Cardiac fibroblast (primary cell): ENCODE data around the gene KLRF1.

Experiments
- DNase-seq, 2 donors: peaks; one replicate each; pipeline versions ENCODE4 v3.0.0 to v3.0.0-alpha.2; 2010; ENCODE audit warnings: low read depth in 2 of 2
- H3K4me3 ChIP-seq, 2 donors: replicated peaks in 1 of 2; 1 replicate in 1 of 2; 2 replicates in 1 of 2; pipeline ENCODE4 v1.5.1; 2011; ENCODE audit warnings: low read depth in 2 of 2, low read length in 2 of 2, mild to moderate bottlenecking in 2 of 2, moderate library complexity in 1 of 2
- CTCF ChIP-seq: IDR thresholded peaks from one replicate; pipeline ENCODE4 v1.5.1; 2011; ENCODE audit warnings: low read depth, mild to moderate bottlenecking, low read length, inconsistent platforms

The KLRF1 gene

GRCh38 chr12:9827209-9827888 is at the start of gene KLRF1:
Gene KLRF1, plus strand, starts transcription at chr12:9827481. Its CDS starts 64 bp downstream, at chr12:9827545.
- DNase-seq, result no peak
- H3K4me3 ChIP-seq, result no peak within 1 kb of the TSS
- TF ChIP-seq CTCF, result no peak

- no peak for TF ChIP-seq CTCF
- no peak for DNase-seq
- H3K4me3 ChIP-seq, result no peak overlapping the region
These were observed 48.1 kb upstream of the KLRF1 start for GRCh38 chr12:9779209-9779608.

DNA sequence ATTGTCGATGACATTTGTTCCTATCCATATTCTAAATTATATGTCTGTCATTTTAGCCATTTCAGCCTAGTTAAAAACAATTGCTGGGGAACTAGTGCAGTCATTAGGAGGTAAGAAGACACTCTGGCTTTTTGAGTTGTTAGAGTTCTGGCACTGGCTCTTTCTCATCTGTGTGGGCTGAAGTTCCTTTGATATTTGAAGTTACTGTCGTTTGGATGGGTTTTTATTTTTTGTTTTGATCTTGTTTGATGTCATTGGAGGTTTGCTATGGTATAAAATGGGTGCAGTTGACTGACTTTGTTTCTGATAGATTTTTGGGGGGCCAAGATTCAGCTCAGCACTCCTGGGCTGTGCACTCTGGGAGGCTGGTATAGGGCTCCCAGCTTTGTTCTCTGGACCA is 45.9 kb upstream of the KLRF1 start:
- no peak overlapping the region for H3K4me3 ChIP-seq
- TF ChIP-seq CTCF, result no peak
- no peak for DNase-seq

GRCh38 chr12:9782547-9783382 is 44.5 kb upstream of the KLRF1 start:
- H3K4me3 ChIP-seq, result no peak overlapping the region
- DNase-seq, result no peak
- no peak for TF ChIP-seq CTCF

- no peak overlapping the region for H3K4me3 ChIP-seq
- TF ChIP-seq CTCF, result no peak
- DNase-seq, result no peak
These were observed 43.0 kb upstream of the KLRF1 start for GRCh38 chr12:9784326-9784725.

GRCh38 chr12:9784816-9785215 is 42.5 kb upstream of the KLRF1 start:
- DNase-seq, result no peak
- no peak for TF ChIP-seq CTCF

More at GRCh38 chr12:9784816-9785215, 42.5 kb upstream of the KLRF1 start:
- no peak overlapping the region for H3K4me3 ChIP-seq
